ENCODE results near the gene KCNA1.

Gene KCNA1

GRCh38 chr12:4911316-4911994 lies 1.8 kb downstream of the KCNA1 start:
- FAIRE-seq = no peak

- FAIRE-seq = no peak
Measured at GRCh38 chr12:4914720-4915119, 5.0 kb downstream of the KCNA1 start.

- FAIRE-seq = no peak
Measured at GRCh38 chr12:4915752-4916151, 6.0 kb downstream of the KCNA1 start.

- no peak for FAIRE-seq
Measured at GRCh38 chr12:4918950-4919660, 9.4 kb downstream of the KCNA1 start.

GRCh38 chr12:4932576-4932975 lies 22.9 kb downstream of the KCNA1 start:
- no peak for FAIRE-seq

- no peak for FAIRE-seq
Measured at GRCh38 chr12:4933411-4933810, 23.7 kb downstream of the KCNA1 start.

GRCh38 chr12:4934407-4935035 lies 24.8 kb downstream of the KCNA1 start:
- no peak for FAIRE-seq

- no peak for FAIRE-seq
Measured at GRCh38 chr12:4938900-4939299, 29.2 kb downstream of the KCNA1 start.

GRCh38 chr12:4939418-4940023 lies 29.8 kb downstream of the KCNA1 start:
- FAIRE-seq = no peak

- no peak for FAIRE-seq
Measured at GRCh38 chr12:4943067-4943937, 33.6 kb downstream of the KCNA1 start.

- no peak for FAIRE-seq
Measured at GRCh38 chr12:4943938-4944284, 34.2 kb downstream of the KCNA1 start.

GRCh38 chr12:4947253-4947652 lies 37.5 kb downstream of the KCNA1 start:
- FAIRE-seq = no peak

GRCh38 chr12:4951083-4951482 lies 41.4 kb downstream of the KCNA1 start:
- FAIRE-seq = no peak

GRCh38 chr12:4951601-4952000 lies 41.9 kb downstream of the KCNA1 start:
- FAIRE-seq = no peak

GRCh38 chr12:4954621-4955354 lies 45.1 kb downstream of the KCNA1 start:
- no peak for FAIRE-seq

GRCh38 chr12:4956054-4956453 lies 46.3 kb downstream of the KCNA1 start:
- FAIRE-seq = no peak

GRCh38 chr12:4956968-4957367 lies 47.3 kb downstream of the KCNA1 start:
- FAIRE-seq = no peak

GRCh38 chr12:4957761-4958160 lies 48.1 kb downstream of the KCNA1 start:
- FAIRE-seq = no peak

GRCh38 chr12:4958697-4959375 lies 49.1 kb downstream of the KCNA1 start:
- FAIRE-seq = no peak

GRCh38 chr12:4959381-4959780 lies 49.7 kb downstream of the KCNA1 start:
- no peak for FAIRE-seq

GRCh38 chr12:4960030-4960429 lies 50.3 kb downstream of the KCNA1 start:
- no peak for FAIRE-seq

GRCh38 chr12:4960547-4960946 lies 50.8 kb downstream of the KCNA1 start:
- no peak for FAIRE-seq
